NCI-H82 treated with DMSO at 0.1 percent for 48 hours (cell line): ENCODE measurements around the gene C10orf90.

Source experiments
- DNase-seq: peaks from one replicate; lab custom pipeline; 2025; ENCODE audit not compliant: unreplicated experiment; lab: John Stamatoyannopoulos, UW

C10orf90 gene

GRCh38 chr10:126504761-126505112, 165.8 kb downstream of the C10orf90 start:
- no peak for DNase-seq

DNA sequence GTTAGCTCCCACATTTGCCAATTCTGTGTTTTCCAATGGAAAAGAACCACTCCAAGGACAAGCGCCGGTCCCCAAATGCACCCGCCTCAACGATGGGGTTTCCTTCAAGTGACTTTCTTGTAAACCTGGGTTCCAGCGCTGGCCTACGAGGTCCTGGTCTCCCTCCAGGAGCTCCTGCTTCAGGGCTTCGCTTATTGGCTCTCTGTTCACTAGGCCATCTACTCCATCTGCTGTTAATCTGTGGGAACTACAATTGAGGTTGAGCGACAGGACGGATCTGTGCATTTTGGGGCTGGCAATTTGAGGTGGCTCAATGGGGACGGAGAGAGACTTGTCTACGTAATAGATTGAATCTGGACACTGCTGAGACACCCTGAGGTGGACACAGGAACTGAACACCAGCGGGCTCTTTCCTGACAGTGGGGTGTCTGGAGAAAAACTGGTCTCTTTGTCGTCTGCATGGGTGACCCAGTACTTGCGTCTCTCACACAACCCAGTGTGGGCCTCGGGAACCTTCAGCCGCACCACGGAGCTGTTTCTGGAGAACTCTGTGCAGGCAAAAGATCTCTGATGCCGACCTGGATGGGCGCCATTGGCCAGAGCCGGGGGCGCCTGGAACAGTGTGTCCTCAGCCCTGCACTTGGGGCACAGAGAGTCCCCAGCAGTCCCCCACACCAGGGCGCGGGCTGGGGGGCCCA, 166.3 kb downstream of the C10orf90 start:
- peak; percentile 15 for DNase-seq

DNA sequence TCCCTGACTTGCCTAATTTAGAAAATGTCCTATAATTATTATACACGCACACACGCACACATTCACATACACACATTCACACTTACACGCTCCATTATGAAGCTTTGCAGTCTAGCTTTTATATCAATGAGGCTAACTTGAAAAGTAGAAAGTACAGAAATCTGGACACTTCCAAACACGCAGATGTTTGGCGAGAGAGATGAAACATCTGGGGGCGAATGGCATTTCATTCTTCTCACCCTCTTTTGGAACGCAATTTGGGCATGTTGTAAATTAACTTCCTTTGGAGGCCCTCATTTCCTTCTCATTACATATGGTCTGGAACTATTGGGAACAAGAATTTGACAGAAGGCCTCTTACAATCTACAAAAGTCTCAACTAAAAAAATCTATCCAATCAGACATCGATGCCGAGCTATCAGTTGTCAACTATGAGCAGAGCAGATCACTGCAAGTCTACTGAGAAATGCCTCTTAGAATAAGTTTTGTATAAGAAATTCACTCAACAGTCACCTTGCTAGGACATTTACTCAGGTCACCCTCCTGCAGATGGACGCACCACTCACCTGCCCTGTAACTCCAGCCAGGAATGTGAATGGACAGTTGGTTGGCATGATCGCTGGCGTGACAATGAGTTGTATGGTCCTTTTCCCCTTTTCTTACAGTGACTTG, 167.0 kb downstream of the C10orf90 start:
- DNase-seq, result no peak

- no peak for DNase-seq
Observed at GRCh38 chr10:126502441-126502840, 168.1 kb downstream of the C10orf90 start.

DNA sequence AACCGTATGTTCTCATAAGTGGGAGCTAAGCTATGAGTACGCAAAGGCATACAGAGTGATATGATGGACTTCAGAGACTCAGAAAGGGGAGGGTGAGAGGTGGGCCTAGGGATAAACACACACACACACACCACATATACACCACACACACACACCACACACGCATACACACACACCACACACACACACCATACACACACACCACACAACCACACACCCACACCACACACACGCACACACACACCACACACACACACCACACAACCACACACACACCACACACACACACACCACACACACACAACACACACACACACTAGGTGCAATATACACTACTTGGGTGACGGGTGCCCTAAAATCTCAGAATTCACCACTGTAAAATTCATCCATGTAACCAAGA, 168.7 kb downstream of the C10orf90 start:
- DNase-seq, result no peak

DNA sequence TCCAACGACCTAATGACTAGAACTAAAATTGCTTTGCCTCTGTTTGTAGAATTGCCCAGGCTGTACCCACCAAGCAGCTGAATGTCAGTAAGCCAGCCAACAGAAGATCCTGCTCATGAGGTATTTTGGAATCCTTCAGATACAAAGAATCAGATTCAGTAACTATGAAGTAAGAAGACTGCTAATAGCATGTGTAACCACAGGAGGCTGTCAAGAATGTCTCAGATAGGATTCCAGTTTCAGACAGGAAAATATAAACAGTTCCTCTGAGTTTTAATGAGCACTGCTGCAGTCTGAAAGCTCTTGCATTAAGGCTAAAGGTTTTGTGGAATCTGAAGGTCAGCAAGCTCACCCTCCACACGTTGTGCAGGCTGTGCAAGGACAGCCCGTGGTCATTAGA, 169.6 kb downstream of the C10orf90 start:
- no peak for DNase-seq

DNA sequence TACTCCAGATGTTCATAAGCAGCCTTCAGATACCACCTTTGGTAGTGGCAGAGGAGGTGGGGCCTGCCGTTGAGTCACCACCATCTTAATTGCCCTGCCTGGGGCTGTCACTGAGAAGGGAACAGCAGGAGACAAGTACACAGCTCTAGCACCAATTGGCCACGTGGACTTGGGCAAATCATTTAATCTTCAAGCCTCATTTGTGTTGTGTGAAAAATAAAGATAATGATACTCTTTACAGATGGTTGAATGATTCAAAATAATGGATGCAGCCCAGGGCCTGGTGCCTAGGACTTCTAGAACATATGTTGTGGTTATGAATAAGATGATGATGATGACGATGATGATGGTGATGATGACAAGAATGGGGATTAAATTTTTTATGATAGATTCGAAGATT, 170.3 kb downstream of the C10orf90 start:
- DNase-seq, result no peak

DNA sequence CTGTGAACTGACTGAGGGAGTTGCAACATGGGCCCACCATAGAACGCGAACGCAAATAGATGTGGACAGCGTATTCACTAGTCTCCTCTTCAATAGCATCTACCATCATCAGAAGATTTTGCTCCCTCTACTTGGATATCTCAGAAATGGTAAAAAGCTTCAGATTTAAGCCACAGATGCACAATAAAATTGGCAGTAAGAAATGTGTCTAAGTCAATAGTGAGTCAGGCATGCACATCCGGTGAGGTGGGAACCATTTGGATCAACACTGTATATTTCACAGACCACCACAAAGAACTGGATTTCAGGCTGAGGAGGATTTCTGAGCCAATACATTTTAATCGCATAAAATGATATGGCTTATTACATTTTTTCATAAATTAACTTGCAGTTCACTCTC, 170.7 kb downstream of the C10orf90 start:
- no peak for DNase-seq

- no peak for DNase-seq
Observed at GRCh38 chr10:126497672-126498071, 172.8 kb downstream of the C10orf90 start.

DNA sequence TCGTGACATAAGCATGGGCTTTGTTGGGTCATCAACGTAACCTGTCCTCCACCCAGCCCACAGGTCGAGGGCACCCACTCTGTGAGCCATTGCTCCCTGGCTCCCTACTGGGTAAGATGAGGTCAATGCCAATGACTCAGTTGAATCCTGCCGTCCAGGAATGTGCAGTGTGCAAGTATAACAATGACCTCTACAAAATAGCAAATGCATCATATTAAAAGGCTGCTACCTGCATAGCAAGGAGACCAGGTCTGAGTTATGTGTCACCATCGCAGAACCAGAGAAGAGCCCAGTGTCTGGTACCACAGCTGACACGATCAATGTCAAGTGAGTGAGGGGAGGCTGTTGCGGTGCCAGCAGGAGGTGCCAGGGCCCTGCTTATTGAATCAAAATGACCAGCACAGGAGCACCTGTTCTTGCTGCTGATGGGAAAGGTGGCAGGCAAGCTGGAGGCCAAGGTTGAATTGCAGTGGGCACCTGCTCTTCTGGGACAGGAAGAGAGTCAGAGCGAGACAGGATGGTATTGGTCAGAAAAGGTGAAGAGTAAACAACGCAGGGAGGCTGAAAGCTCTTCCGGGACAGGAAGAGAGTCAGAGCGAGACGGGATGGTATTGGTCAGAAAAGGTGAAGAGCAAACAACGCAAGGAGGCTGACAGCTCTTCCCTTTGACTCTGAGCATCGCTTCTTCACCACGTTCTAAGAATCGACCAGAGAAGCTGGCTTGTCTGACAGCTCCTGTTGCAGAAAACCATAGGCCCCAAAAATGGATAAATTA, 173.5 kb downstream of the C10orf90 start:
- DNase-seq, result no peak

DNA sequence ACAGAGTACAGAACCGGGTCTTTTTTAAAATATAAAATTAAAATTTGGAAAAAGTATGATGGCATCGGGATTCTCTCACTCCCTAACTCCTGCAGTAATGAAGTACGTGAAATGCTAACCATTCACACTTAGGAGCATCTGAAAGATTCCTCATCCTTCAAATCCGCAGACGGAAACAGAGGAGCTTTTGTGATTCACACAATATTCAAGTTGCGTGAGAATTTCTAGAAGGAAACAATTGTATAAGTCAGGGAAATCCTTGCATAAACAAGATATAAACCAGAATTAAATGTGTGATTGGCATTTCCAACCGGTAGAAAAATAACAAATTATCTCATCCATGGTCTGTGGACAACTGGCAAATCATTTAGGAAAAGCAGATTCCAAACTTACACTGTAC, 179.0 kb downstream of the C10orf90 start:
- no peak for DNase-seq

DNA sequence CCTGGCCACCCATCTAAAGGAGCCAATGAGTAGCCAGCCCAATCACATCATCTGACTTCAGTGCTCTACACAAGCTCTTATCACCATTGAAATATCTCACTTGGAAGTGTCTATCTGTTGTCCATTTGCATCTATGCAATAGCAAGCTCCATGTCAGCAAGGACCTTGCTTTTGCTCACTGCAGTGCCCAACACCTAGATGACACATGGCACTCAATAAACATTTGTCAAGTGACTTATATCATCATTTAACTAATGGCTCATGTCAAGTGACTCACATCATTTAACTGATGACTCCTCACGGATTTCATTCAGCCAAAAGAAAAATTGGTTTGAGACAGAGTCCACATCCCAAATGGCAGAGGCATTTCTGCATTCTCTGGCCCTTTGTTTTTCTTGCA, 189.3 kb downstream of the C10orf90 start:
- DNase-seq, result no peak

DNA sequence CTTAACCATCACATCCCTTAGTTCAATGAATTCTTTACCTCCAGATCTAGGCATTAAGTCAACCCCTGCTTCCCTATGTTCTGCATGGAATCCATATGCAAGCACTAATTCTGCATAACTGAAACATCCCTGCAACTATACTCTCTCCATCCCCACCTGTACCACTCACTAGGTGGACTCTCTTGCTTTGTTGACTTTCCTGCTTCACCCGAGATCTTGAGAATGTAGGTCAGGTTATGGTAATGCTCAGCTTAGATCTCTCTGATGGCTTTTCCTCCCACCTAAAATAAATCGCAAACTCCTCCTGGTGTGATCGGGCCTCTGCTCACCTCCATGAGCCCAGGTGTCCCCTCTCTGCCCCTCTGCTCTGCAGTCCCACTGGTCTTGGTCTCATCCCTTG, 189.8 kb downstream of the C10orf90 start:
- no peak for DNase-seq

DNA sequence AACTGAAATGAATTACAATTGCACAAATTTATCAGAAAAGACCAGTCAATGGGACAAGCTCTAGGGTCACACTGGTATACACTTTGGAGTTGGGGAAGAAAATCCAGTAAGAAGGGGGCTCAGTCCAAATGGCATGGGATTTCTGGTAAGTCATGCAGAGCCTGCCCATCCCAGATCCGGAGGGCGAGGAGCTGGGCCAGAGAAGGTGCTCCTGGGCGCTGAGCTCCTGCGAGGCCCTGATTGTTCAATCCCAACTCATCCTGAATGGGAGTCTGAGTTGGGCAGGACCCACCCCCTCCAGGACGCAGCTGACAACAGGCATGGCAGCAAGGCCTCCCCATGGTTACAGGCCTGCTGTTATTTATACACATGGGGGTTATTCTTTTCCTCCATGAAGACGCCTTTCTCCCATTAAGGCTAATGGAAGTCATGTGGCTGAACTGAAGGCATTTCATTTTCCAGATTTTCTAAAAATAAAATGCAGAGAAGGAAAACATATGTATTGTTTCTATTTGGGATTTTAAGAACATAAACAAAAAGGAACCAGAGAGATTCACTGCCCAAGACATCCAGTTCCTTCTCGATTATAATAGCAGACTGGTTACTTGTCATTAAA, 191.1 kb downstream of the C10orf90 start:
- DNase-seq, result no peak

GRCh38 chr10:126478546-126478945, 191.9 kb downstream of the C10orf90 start:
- no peak for DNase-seq

- no peak for DNase-seq
Observed at GRCh38 chr10:126476246-126476645, 194.2 kb downstream of the C10orf90 start.

DNA sequence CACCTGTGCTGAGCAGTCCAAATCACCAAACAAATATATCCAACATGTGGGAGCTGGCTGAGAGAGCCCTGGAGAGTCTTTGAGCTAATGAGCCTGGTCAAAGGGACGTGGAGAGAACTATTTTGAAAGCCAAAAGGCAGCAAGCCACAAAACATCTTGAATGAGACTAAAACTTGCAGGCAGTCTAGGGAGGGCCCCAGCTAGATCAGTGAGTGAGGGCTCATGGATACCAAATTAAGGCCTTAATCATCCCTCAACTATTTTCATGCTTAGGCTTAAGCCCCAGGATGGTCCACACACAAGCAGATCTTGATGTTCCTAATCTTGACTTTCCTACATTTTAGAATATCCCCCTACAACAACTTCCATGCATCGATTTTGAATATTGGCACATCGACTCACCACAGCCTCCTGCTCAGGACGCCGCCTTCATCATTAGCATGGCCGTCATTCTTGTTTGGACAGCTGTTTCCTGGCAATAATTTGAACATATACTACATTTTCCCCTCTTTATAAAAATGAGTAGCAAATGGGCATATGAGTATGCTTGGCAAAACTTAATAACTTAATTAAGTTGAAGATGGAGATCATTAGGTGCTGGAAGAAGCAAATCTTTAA, 195.3 kb downstream of the C10orf90 start:
- DNase-seq, result no peak

- no peak for DNase-seq
Observed at GRCh38 chr10:126474031-126474430, 196.5 kb downstream of the C10orf90 start.

- no peak for DNase-seq
Observed at GRCh38 chr10:126470991-126471390, 199.5 kb downstream of the C10orf90 start.

GRCh38 chr10:126469692-126470091, 200.8 kb downstream of the C10orf90 start:
- DNase-seq, result no peak

DNA sequence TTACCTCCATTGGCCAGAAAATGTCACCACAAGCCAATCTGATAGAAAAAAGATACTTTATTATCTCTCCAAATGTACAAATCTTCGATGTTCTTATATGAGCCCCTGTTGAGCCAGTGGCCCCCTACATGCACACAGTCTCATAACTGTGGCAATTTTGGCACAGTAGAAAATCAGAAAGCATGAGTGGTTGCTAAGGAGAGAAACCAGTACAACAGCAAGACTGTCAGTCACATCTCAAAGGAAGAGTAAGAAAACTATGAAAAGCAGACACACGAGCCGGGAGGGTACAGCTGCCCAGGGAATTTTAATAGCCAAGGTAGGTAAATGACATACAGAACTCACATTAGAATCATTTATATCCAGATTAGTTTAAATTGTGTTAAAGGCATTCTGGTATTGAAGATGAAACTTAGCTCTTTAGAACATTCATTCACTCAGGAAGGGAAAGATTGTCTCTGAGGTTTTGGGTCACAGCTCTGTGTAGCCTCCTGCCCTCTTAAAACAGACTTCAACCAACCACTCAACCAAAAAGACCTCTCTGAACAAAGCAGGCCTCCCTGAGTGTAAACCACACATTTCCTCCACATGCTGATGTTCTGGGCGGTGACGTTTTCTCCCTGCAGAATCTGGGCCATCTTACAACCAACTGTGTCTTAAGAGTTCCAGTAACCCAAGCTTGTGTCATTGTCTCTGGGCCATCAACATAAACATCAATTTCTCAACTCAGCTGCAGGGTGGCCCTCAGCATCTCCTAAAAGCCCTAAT, 201.4 kb downstream of the C10orf90 start:
- DNase-seq, result no peak
